AG04449 (cell line): ENCODE data around the gene GRAMD4.

Experiments used
- CTCF ChIA-PET: fragments of 350-600 bp; formaldehyde crosslinking; extraction: SDS; loops from one replicate; lab custom pipeline; 2021; ENCODE audit warnings: antibody characterized with exemption; lab: Yijun Ruan, JAX
- POLR2A ChIA-PET: fragments of 400-600, 350-600 bp; formaldehyde crosslinking; extraction: SDS; loops from one replicate; lab custom pipeline; 2020; ENCODE audit warnings: antibody characterized with exemption, inconsistent platforms; lab: Yijun Ruan, JAX
- DNase-seq: peaks from one replicate; pipeline ENCODE4 v3.0.0-alpha.2; 2010; ENCODE audit warnings: low read depth, low spot score
- H3K4me3 ChIP-seq: 2 replicates; pipeline ENCODE4 v1.5.1; 2011; ENCODE audit warnings: low read depth, mild to moderate bottlenecking, control low read depth, low read length
- TF ChIP-seq, protein P1 (sequence below): IDR thresholded peaks from one replicate; pipeline ENCODE4 v1.5.1; 2011; ENCODE audit warnings: mild to moderate bottlenecking, moderate library complexity, low read length, control low read depth, inconsistent platforms; ENCODE audit not compliant: insufficient read depth; ENCODE audit errors: missing control alignments

GRAMD4 gene

DNA sequence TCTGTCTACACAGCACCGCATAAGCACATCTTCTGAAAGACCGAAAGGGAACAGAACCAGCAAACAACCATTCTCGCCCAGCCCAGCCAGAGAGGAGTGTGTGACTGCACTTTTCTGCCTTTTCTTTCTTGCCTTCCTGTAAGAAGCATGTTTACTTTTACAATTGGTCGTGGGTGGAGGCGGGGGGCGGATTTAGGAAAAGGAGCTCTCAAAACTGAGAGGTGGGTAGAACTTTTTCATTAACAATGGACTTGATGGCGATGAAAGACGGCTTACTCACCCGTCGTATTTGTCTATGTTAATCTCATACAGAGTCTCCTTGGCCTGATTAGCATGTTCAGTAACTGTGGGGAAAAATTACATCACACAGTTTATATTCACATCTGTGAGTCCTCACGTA is 90.6 kb downstream of the GRAMD4 start:
- DNase-seq: no peak
- POLR2A ChIA-PET: no interaction called here
- TF ChIP-seq, protein P1, sequence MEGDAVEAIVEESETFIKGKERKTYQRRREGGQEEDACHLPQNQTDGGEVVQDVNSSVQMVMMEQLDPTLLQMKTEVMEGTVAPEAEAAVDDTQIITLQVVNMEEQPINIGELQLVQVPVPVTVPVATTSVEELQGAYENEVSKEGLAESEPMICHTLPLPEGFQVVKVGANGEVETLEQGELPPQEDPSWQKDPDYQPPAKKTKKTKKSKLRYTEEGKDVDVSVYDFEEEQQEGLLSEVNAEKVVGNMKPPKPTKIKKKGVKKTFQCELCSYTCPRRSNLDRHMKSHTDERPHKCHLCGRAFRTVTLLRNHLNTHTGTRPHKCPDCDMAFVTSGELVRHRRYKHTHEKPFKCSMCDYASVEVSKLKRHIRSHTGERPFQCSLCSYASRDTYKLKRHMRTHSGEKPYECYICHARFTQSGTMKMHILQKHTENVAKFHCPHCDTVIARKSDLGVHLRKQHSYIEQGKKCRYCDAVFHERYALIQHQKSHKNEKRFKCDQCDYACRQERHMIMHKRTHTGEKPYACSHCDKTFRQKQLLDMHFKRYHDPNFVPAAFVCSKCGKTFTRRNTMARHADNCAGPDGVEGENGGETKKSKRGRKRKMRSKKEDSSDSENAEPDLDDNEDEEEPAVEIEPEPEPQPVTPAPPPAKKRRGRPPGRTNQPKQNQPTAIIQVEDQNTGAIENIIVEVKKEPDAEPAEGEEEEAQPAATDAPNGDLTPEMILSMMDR: no peak
- CTCF ChIA-PET: no interaction called here
- no peak overlapping the region for H3K4me3 ChIP-seq

- H3K4me3 ChIP-seq: no peak overlapping the region
- ChIA-PET POLR2A (no interaction called here), CTCF (interaction anchor here (1.0 kb wide), 1 partner anchor 10 kb away, joined by 3 read pairs; no protein-coding TSS in a partner anchor)
- no peak for DNase-seq
- TF ChIP-seq, protein P1: no peak
Observed at GRCh38 chr22:46712288-46712687, 92.1 kb downstream of the GRAMD4 start.

GRCh38 chr22:46714550-46714949 is 94.4 kb downstream of the GRAMD4 start:
- TF ChIP-seq, protein P1: no peak
- no peak for DNase-seq
- no peak overlapping the region for H3K4me3 ChIP-seq
- ChIA-PET POLR2A (no interaction called here), CTCF (interaction anchor here (1.6 kb wide), 1 partner anchor 151 kb away, joined by 3 read pairs; no protein-coding TSS in a partner anchor)

- ChIA-PET POLR2A (no interaction called here), CTCF (interaction anchor here (1.1 kb wide), 1 partner anchor 39 kb away, joined by 3 read pairs; no protein-coding TSS in a partner anchor)
- TF ChIP-seq, protein P1: no peak
- DNase-seq: no peak
- H3K4me3 ChIP-seq: no peak overlapping the region
Observed at GRCh38 chr22:46719921-46720320, 99.7 kb downstream of the GRAMD4 start.

DNA sequence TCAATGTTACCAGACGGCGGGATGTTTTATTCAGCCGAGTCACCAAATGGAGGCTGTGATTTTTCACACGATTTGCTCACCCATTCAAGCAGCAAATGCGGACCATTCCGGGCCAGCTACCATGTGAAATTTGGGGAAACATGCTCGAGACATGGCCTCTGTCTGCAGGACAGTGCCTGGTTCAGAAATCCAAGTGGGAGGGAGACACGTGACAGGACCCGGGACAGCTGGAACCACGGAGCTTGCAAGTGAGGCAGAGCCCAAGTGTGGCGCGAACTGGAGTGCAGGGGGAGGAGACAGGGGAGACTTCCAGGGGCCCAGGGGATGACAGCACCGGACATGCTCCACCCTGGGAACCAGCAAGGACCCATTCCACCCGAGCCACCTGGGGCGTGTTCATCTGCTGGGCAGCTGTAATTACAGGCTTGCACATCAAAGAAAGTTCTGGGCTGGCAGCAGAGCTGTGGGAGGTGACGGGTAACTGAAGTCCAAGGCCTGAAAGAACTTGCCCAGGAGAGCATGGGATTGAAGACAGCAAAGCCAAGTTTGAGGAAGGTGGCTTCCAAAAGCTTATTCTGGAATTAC is 101.4 kb downstream of the GRAMD4 start:
- ChIA-PET CTCF (interaction anchor here (1.2 to 1.3 kb wide), 2 partner anchors 17 to 158 kb away, joined by 3 to 4 read pairs; no protein-coding TSS in a partner anchor), POLR2A (no interaction called here)
- TF ChIP-seq, protein P1: no peak
- no peak for DNase-seq
- H3K4me3 ChIP-seq: no peak overlapping the region

DNA sequence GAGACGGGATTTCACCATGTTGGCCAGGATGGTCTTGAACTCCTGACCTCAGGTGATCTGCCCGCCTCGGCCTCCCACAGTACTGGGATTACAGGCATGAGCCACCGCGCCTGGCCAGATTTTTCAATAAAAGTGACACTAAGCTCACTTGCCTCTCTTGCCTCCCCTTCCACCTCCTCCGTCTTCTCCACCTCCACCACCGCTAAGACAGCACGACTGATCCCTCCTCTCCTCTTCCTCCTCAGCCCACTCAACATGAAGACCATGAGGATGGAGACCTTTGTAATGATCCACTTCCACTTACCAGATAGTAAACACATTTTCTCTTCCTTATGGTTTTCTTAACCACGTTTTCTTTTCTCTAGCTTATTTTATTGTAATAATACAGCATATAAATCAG is 103.7 kb downstream of the GRAMD4 start:
- TF ChIP-seq, protein P1: no peak
- DNase-seq: no peak
- no peak overlapping the region for H3K4me3 ChIP-seq
- CTCF ChIA-PET: interaction anchor here (0.6 kb wide), 1 partner anchor 75 kb away, joined by 3 read pairs; no protein-coding TSS in a partner anchor
- POLR2A ChIA-PET: no interaction called here
